Measurements from ENCODE around the gene APLN.

DNA sequence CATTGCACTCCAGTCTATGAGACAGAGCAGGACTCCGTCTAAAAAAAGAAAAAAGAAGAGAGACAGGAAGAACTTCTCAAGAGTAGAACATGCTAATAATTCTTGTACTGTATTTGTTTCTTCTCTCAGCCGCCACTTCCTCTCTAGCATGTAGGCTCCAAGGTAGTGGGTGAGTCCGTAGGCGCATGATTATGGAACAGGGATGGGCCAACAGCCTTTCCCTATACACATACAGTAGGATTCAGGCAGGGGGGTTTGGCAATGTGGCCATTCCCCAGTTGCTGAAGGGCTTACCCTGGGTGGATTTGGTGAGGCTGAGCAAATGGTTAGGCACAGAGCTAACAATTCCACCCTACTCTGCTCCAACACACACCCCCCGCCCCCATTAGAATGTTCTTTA, 35.0 kb upstream of the APLN start:
- TF ChIP-seq, protein P1, sequence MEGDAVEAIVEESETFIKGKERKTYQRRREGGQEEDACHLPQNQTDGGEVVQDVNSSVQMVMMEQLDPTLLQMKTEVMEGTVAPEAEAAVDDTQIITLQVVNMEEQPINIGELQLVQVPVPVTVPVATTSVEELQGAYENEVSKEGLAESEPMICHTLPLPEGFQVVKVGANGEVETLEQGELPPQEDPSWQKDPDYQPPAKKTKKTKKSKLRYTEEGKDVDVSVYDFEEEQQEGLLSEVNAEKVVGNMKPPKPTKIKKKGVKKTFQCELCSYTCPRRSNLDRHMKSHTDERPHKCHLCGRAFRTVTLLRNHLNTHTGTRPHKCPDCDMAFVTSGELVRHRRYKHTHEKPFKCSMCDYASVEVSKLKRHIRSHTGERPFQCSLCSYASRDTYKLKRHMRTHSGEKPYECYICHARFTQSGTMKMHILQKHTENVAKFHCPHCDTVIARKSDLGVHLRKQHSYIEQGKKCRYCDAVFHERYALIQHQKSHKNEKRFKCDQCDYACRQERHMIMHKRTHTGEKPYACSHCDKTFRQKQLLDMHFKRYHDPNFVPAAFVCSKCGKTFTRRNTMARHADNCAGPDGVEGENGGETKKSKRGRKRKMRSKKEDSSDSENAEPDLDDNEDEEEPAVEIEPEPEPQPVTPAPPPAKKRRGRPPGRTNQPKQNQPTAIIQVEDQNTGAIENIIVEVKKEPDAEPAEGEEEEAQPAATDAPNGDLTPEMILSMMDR (IDR thresholded peaks at IDR 0.05) = no peak
- TF ChIP-seq POLR2A (IDR thresholded peaks at IDR 0.05) = no peak

Measured in thyroid gland (tissue), 4 donors.